NCI-H345 treated with DMSO at 0.1 percent for 48 hours (cell line): ENCODE data around the gene SKI.
A peak's percentile ranks its signal among the peaks of the same experiment; 100 is the strongest.

Experiments used
- DNase-seq: peaks from one replicate; lab custom pipeline; 2025; ENCODE audit not compliant: unreplicated experiment; lab: John Stamatoyannopoulos, UW

The SKI gene

DNA sequence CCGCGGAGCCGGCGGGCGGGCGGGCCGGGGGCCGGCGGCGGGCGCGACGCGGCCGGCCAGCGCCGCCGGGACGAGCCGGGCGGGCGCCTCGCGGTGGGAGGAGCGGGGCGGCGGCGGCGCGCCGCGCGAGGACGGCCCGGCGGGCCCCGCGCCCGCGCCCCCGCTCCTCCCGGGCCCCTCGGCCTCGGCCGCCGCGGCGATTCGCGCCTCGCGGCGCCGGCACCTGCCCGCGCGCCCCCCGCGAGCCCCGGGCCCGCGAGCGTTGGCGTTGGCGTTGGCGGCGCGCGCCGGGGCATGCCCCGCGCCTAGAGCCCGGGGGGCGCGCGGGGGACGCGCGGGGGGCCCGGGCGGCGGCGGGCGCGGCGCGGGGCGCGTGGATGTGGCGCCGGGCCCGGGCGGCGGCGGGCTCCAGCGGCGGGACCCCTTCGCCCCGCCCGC is at the start of gene SKI:
Gene SKI, plus strand, starts transcription at position 163 of the 438 bp plus-strand sequence. CDS start 448 bp downstream, outside the sequence.
- no peak for DNase-seq

DNA sequence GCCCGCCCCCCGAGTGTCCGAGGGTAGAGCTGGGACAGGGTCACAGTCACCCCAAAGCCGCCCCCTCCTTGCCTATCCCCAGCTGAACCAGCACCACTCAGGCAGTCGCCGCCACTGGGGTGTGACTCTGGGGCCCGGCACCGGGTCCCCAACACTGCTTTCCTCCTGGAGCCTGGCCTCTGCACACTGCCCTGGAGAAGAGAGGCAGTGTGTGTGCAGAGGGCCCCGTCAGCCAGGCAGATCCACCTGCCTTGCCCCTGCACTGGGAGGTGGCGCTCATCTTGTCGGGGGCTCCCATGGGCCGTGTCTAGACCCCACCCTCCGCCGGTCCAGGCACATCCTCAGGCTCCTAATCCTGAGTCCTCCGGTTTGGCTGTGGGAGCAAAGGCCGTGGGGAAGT is 49.2 kb upstream of the SKI start:
- no peak for DNase-seq

DNA sequence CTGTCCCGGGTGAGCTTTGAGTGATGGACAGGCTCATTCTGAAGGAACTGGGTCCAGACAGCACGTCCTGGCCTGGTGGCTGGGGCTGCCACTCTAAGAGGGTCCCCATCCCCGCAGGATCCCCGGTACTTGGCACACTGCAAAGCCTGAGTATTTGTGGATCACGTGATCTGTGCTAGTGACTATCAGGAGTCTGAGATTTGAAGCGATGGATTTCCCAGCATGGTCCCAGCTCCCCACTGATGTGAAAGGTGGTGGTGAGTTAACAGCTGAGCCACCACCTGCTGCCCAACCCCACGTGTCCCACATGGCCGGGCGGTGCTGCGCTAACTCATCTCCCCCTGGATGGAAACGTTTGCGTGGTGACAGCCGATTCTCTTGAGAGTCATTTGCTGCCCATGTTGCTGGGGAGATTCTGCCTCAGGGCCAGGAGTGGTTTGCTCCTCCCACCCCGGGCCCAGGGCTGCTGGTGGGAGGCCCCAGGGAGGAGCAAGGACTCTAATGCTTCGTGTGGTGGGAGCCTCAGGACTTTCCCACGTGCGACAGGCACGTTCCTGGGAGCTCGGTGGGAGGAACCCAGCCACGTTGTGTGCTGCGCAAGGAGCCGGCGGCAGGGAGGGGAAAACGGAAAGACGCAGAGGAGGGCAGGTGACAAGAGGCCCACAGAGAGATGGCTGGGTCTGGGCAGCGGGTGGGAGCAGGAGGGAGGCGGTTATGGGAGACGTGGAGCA is 48.7 kb upstream of the SKI start:
- DNase-seq = peak; percentile 85

DNA sequence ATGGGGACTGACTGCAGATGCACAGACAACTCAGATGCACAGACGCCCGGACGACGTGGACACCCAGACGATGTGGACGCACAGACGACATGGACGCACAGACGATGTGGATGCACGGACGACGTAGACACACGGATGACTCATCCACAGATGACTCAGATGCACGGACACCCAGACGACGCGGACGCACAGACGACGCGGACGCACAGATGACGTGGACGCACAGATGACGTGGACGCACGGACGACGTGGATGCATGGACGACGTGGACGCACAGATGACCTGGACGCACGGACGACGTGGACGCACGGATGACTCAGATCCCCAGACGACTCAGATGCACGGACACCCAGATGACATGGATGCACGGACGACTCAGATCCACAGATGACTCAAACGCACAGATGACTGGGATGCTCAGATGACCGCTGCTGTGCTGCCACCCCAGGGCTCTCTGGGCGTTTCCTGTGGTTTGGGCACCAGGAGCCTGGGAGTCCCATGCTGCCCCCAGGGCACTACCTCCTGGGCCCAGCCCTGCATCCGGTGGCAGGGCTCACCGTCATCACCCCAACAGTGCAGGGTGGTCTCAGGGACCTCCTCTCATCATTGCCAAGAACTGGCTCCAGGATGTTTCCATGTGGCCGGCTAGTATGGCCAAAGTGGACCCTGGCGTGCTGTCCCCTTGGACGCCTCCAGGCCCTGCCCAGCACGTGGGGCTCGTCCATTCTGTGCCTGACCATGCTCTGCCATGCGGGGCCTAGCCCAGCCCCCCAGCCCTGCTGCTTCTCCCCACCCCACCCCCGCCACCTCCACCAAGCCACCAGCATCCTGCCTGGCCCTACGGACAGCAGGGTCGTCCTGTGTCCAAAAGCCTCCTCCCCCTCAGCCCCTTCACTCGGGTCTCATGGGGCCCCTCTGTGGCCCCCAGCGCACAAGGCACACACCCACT is 47.5 kb upstream of the SKI start:
- DNase-seq = no peak

DNA sequence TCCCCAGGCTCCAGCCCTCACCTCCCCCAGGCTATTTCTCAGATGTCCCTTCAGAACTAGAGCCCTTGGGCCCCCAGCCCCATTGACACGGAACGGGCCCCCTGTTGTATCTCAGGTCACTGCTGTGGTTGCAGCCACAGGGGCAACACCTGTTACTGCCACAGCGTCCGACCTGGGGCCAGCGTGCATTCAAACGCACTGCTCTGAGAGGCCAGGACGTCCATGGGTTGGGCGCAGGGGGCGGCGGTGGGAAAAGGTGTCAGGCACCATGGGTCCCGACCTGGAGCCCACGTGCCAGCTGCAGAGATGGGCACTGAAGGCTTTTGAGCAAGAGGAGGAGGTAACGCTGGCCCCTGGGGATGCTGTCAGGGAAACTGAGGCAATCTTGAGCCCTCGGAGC is 46.8 kb upstream of the SKI start:
- DNase-seq = no peak

DNA sequence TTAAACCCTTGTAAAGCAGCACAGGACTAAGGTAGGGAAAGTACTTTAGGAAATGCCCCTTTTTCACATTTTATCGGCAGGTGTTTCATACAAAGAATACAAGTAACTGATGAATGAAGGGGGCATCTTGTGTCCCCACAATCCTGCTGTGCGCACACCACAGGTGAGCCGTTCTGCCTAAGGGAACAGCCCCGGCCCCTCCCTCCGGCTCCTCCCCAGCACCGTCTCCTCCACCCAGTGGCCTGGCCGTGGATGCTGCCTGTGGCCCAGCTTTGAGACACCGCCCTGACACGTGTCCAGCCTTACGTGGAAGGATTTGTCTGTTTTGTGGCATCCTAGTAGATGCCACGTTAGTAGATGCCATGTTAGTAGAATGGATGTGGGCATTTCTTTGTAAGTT is 46.4 kb upstream of the SKI start:
- no peak for DNase-seq

DNA sequence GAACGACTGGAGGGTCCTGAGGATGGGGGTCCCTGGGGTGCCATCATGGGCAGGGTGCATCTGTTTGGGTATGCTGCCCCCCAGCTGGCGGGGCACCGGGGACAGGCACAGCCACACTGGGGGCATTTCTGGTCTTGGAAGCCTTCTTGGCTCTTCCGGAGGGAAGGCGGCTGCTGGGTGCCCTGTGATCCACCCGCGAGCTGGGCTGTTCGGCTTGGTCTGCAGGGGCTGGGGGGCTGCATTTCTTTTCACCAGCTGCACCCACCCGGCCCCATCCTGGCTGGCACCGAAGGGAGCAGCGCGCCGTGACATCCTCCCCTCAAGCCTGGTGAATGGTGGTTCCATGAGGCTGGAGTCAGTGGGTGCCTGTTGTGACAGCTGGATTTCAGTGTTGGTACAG is 45.7 kb upstream of the SKI start:
- DNase-seq = no peak

DNA sequence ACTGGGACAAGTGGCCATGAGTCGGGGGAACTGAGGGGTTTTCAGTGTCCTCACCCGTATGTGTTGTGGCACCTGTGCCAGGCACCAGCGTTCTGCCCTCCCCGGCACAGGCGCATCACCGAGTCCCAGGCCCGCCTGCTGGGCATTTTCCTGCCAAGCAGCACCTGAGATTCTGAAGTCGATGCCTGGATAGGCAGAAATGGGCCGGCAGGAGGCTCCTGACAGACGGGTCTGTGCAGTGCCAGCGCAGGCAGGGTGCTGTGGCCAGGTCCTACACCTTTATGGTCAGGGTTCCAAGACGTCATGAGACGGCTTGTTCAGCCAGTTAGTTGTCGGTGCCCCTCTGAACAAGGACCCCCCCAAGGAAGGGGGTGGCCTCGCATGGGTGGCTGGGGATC is 44.2 kb upstream of the SKI start:
- DNase-seq = no peak

DNA sequence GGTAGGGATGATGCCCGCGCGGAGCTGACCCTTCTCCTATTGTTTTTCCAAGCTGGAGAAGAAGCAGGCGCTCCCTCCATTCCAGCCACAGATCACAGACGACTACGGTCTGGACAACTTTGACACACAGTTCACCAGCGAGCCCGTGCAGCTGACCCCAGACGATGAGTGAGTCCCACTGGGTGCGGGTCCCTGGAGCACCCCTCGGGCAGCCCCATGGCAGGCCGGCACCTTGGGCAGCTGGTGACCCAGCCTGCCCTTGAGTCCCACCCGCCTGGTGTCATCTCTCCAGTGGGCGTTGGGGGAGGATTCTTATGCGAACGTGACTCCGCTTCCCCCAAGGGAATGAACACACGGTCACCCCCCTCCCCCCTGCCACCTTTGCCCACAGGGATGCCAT is 43.6 kb upstream of the SKI start:
- DNase-seq = no peak

DNA sequence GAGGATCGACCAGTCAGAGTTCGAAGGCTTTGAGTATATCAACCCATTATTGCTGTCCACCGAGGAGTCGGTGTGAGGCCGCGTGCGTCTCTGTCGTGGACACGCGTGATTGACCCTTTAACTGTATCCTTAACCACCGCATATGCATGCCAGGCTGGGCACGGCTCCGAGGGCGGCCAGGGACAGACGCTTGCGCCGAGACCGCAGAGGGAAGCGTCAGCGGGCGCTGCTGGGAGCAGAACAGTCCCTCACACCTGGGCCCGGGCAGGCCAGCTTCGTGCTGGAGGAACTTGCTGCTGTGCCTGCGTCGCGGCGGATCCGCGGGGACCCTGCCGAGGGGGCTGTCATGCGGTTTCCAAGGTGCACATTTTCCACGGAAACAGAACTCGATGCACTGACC is 43.2 kb upstream of the SKI start:
- DNase-seq = no peak

DNA sequence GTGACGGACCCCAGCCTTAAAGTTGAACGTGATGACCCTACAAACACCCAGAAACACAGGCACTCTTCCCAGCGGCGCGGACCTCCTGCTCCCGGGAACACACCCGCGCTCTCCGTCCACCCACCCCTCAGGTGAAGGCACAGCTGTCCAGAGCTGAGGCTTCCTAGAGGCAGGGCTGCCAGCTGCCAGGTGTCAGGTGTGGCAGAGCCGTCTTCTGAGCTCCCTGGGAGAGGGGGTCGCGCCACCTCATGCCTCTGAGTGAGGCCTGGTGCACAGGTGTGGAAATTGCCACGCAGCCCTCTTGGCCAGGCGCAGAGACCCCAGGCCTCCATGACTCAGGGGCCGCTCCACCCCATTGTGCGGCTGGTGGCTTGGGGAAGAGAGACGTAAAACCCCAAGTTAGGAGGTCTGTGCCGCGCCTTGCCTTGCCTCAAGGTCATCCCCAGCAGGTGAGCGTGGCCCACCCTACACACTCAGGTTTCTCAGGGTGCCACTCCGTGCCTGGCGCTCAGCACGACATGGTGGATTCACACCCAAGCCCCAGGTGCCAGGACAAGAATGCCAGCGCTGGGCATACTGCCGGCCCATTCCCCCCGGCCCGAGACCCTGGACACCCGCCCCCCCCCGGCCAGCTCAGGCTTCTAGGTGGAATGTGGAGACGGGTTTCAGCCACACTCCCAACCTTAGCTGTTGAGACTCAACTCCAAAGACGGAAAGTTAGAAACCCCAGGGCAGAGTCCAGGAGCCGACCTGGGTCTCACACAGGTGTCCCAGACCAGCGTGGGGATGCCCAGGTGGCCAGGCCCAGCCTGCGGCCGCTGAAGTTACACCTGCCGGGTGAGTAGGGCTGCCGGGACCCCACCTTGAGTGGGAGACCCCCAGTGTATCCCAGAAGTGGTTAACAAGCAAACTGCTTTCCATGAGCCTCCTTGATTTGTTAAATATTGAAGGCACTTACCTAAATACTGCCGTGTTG is 42.0 kb upstream of the SKI start:
- DNase-seq = no peak

DNA sequence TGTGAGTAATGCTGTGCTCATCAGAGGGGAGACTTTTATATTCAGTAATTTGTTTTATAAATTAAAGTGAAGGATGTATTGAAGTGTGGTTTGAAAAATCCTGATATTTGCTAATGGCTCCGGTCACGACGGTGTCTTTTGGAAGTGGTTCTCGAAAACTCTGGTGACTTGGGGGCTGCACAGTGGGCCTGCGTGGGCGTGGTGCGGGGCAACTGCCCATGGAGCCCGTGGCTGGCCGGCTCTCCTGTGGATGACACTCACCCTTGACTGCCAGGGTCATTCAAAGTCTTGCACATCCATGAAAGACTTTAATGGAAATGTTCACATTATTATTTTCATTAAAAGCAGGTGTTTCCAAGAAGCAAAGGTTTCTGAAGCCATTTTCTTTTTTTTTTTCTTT is 41.2 kb upstream of the SKI start:
- no peak for DNase-seq

DNA sequence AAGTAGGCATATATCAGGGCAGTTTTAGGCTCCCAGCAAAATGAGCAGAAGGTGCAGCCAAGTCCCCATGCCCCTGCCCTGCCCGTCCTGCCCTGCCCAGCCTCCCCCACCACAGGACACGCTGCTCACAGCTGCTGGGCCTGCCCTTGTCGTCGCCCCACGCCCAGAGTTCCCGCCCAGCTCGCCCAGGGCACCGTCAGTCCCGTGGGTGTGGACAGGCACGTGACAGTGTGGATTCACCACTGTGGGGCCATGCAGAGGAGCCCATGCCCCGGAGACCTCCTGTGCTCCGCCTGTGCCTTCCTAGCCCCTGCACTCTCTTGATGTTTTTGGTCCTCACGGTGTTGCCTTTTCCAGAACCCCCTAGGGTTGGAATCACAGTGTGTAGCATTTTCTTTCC is 40.5 kb upstream of the SKI start:
- DNase-seq = no peak

DNA sequence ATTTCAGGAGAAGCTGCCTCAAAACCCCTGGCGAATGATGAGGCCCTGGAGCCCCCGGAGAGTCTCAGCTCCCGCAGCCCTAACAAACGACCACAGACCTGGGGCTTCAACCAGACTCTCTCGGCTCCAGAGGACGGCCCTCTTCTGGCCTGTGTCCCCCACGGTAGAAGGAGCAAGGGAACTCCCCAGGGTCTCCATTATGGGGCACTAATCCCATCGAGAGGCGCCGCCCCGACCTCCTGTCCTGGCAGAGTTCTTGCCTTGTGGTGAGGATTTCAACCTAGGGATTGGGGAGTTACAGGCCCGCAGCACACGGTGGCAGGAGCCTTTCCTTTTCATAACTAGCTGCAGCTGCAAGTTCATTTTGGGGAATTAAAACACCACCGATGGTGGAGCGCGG is 39.8 kb upstream of the SKI start:
- DNase-seq = no peak

DNA sequence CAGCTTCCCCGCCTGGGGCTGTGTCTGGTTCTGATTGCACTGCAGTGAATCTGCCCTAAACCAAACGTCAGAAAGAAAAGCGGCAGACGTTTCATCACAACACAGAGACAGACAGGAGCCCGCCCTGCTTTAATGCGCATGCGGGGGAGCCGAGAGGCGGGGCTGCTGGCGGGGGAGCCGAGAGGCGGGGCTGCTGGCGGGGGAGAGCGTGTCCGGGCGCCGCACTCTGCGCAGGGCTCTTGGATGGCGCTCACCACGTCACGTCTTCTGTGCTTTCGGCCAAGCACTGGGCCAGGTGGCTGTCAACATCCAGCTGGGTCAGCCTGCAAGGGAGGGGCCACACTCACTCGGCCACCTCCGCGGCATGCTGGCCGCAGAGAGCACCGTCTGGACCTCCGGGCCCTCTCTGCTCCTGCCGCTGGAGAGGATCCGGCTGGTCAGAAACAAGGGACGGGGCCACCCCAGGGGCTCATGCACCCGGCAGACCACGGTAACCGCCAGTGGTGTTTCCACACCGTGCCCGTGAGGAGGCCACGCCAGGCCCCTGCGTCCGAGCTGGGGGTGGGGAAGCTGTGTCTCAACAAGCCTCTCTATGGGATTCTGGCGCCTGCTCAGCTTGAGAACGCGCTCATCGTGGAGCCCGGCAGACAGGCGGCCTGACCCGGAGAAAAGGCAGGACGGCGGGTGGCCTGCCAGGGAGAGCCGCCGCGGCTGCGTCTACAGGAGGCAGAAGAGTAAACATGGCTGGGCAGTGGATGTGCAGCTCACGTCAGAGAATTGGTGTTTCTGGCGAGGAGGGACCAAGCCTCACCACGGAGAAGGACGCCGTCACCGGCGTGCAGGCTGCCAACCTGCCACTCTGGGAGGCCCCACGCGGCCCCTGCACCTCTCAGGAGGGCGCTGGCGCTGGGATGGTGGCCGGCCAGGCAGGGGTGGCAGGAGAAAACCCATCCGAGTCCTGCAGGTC is 38.4 kb upstream of the SKI start:
- peak; percentile 84 for DNase-seq

DNA sequence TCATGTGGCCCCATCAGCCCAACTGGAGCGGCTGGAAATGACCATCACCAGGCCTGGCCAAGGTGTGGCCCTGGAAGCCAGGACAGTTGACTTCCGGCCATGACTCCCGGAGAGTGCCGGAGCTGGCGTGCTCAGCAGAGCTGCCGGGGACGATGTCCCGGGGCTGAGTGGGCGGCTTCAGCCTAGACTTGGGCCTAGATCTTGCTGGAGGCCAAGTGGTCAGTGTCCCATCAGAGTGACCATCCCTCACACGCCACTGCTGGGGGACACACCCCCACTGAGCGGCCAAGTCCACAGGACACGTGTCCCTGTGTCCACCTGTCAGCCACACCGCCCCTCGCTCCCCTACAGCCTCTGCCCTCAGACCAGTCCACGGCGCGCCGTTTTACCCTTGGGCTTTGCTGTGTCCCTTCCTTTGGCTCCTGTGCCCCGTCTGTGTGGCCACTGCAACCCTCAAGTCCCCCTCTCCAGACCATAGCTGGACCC is 37.6 kb upstream of the SKI start:
- DNase-seq = no peak

DNA sequence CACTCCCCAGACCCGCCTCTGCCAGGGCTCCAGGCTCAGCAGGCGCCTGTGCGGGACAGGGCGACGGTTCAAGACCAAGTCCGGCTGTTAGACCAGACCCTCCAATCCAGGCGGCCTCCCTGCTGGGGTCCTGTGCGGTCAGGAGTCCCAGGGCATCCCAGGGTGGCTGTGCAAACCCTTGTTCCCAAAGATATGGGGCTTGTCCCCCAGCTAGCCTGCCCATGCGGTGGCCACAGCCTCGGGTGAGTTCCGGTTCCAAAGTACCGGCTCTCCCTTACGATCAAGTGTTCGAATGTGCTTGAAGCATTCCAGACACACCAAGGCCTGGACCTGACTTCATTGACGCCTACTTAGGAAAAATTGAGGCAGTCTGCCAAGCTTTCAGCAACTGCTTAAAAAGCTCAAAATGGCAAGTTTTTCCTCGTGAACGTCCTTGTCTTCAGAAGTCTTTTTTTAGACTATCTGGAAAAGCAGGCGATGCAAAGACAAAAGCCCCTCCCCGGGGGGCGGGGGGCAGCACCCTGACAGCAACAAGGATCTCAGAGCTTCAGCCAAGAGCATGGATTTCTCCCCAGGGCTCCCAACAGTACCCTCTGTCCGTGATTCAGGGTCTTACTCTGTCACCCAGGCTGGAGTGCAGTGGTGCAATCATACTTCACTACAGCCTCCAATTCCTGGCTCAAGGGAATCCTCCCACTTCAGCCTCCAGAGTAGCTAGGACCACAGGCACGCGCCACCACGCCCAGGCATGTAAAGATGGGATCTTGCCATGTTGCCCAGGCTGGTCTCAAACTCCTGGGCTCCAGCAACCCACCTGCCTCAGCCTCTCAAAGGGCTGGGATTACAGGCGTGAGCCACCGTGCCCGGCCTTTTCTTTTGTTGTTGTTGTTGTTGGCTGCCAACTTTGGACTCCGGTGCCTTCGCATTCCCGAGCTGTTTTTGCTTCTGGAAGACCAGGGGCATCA is 35.8 kb upstream of the SKI start:
- no peak for DNase-seq

DNA sequence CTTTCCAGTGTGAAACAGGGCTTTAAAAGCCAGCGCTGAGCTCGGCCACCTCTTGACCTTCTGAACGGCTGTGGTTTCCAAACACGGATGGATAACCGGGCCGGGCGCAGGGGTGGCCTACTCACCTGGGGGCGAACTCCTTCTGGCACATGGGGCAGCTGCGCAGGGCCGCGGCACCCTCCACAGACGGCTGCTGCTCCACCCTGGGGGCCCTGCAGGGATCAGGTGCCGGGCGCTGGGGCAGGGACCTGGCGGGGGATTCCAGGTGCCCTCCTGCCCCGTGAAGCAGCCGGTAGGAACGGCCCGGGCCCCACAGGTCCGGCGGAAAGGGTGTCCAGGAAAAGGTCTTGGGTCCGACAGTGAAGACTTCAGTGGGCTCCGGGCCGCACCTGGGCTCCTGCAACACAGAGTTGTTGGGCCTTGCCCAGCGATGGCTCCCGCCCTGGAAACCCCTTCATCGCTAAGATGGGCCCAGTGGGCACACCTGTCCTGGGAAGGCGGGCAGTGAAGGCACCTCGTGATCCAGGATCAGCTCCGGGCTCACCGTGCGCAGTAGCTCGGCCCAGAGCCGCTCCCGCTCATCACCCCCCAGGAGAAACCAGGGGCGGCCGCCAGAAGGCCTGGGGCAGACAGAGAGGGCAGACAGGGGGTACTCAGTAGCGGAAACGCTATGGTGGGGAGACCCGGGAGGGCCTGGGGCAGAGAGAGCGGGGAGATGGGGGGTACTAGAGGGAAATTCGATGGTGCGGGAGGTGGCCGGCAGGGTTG is 34.4 kb upstream of the SKI start:
- DNase-seq = no peak
